Activated T-cell treated with anti-CD3 and anti-CD28 coated beads for 4 hours (primary cell): Measurements from ENCODE around the gene SPDYE2.
"Not testable (repeated sequence)": the region's sequence is repeated elsewhere in the genome, so short reads cannot be mapped to it uniquely, and the experiment has no call there.

Experiments
- DNase-seq: peaks from one replicate; pipeline ENCODE4 v3.0.0-alpha.2; 2020

Gene SPDYE2, protein sequence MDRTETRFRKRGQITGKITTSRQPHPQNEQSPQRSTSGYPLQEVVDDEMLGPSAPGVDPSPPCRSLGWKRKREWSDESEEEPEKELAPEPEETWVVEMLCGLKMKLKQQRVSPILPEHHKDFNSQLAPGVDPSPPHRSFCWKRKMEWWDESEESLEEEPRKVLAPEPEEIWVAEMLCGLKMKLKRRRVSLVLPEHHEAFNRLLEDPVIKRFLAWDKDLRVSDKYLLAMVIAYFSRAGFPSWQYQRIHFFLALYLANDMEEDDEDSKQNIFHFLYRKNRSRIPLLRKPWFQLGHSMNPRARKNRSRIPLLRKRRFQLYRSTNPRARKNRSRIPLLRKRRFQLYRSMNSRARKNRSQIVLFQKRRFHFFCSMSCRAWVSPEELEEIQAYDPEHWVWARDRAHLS

DNA sequence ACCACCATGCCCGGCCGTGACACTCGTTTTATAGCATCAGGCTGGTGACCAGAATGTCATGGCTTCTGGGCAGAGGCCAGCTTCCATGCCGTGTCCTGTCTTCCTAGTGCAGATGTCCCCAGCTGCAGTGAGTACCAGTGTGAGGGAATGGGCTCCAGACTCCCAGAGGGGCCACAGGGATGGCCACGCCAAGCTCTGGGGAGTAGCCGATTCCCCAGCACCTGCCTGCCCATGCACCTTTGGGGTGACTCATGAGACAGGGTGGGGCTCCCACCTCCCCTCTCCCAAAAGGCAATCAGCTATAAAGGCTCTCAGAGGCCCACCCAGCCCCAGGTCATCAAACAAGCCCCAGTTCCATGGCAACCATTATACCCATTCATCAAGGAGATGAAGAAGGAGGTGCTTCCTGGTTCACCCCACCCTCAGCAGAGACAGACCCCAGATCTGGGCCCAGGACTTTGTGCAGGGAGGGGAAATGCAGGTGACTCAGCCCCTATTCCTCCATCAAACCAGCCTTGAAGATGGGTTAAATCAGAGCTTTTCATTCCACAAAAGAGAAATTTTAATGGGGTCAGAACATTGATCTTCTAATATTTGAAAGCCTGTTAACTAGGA is at the start of gene SPDYE2:
TSS of gene SPDYE2 (plus strand) at position 419 of the 615 bp plus-strand sequence. CDS start 2,030 bp downstream, outside the sequence.
- DNase-seq: not testable (repeated sequence)

DNA sequence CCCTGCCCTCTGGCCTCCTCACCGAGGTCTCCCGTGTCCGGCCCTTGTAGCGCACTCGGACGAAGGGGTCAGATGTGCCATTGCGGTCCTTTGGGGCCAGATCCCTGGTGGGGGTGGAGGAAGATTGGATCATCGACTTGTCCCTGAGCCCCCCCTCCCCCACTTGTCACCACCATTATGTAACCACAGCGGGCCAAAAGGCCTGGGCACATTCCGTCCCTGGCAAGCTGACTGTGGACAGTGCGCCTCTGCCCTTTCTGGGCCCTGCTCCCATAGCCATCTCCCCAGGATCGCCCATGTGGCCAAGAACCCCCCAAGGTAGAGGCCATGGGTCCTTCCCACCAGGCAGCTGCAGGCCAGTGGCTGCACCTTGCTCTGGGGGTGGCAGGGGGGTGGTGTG is 47.9 kb upstream of the SPDYE2 start:
- DNase-seq: not testable (repeated sequence)

- DNase-seq: not testable (repeated sequence)
These were observed 45.5 kb upstream of the SPDYE2 start for GRCh38 chr7:102505298-102506185.

DNA sequence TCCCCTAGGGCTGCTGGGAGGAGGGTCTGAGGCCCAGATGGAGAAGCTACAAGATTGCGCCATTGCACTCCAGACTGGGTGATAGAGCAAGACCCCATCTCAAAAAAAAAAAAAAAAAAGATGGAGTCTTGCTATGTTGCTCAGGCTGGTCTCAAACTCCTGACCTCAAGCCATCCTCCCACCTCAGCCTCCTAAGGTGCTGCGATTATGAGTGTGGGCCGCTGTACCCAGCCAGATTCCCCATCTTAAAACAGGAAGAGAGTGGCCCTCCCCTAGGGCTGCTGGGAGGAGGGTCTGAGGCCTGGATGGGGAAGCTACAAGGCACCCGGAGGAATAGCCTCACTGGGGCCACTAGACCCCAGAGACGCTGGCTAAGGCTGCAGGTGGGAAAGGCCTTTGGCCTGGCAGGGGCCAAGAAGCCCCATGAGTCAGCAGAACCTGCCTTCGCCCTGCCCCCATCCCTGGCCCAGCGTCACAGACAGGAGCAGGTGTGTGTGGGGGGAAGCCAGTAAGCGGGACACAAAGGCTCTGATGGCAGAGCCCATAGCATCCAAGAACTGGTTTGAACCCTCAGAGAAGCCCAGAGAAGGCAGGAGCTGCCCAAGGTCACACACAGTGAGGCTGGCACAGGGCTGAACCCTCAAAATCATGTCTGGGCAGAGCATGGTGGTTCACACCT is 43.5 kb upstream of the SPDYE2 start:
- DNase-seq: not testable (repeated sequence)

DNA sequence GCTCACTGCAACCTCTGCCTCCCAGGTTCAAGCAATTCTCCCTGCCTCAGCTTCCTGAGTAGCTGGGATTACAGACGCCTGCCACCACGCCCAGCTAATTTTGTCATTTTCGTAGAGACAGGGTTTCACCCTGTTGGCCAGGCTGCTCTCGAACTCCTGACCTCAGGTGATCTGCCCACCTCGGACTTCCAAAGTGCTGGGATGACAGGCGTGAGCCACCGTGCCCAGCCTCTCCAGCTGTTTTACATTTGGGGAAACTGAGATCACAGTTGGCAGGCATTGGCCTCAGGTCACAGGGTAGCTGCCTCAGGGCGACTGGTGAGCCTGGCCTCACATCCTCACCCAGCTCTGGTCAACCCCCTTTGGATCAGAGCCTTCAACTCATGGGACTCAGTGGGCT is 40.5 kb upstream of the SPDYE2 start:
- not testable (repeated sequence) for DNase-seq

DNA sequence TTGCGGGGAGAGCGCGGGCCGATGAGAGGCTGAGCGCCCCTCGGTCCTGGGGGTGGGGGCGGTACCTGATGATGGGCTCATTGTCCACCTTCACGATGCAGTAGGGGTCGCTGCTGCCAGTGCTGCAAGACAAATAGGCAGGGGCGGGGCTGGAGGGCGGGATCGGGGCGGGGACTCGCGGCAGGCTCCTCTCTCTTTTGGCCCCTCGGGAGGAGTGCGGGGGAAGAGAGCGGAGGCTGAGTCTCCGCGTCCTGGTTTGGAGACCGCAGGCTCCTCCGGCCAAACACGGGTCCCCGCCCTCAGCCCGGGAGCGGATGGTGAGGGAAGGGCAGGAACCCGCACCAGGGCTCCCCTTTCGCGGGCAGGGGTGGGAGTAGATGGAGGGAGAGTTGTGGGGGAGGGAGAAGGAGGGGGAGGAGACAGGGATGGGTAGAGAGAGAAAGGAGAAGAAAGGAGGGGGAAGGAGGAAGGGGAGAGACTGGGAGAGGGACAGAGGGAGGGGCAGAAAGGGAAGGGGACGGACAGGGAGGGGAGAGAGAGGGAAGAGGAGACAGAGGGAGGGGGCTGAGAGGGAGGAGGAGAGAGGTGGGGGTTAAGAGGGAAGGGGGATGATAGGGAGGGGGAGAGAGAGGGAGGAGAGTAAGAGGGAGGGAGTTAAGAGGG is 39.0 kb upstream of the SPDYE2 start:
- not testable (repeated sequence) for DNase-seq

GRCh38 chr7:102512642-102513221 is 38.3 kb upstream of the SPDYE2 start:
- DNase-seq: not testable (repeated sequence)

GRCh38 chr7:102514881-102515721 is 35.9 kb upstream of the SPDYE2 start:
- DNase-seq: not testable (repeated sequence)

DNA sequence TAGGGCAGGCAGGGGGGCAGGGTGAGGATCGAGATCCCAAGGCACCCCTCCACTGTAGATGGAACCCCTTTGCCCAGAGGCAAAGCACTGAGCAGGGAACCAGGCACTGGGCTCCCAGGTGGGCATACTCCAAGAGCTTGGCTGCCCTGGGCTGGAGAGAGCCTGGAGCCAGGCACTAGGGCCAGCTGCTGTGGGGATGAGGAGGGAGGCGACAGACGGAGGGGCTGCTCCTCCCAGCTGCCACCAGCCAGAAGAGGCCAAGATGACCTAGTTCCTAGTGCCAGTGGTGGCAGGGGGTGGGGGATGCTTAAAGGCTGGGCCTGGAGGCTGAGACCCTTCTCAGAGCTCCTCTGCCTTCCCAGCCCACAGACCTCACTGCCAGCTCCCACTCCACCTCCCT is 35.1 kb upstream of the SPDYE2 start:
- DNase-seq: not testable (repeated sequence)

- not testable (repeated sequence) for DNase-seq
These were observed 34.1 kb upstream of the SPDYE2 start for GRCh38 chr7:102516951-102517350.

GRCh38 chr7:102517550-102518147 is 33.4 kb upstream of the SPDYE2 start, which contains the start of gene RASA4B:
Gene RASA4B, minus strand, starts transcription at chr7:102517777. Its CDS starts 67 bp downstream, at chr7:102517710.
- DNase-seq: not testable (repeated sequence)

GRCh38 chr7:102520797-102521196 is 30.2 kb upstream of the SPDYE2 start:
- DNase-seq: not testable (repeated sequence)

- not testable (repeated sequence) for DNase-seq
These were observed 26.2 kb upstream of the SPDYE2 start for GRCh38 chr7:102524803-102525202.

DNA sequence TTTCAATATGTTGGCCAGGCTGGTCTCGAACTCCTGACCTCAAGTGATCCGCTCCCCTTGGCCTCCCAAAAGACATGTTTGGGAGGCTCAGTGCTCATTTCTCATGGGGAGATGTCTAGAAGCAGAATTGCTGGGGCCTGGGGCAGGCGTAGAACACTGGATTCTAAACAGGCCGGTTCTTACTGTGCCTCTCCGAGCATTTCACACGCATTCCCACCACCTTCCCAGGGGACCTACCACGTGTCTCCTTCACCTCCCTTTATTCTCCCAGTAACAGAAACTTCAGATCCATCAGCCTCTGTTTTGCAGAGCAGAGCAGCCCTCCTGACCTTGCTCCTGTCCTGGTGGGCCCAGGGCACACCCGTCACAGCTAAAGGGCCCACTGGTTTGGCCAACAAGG is 23.8 kb upstream of the SPDYE2 start:
- not testable (repeated sequence) for DNase-seq

DNA sequence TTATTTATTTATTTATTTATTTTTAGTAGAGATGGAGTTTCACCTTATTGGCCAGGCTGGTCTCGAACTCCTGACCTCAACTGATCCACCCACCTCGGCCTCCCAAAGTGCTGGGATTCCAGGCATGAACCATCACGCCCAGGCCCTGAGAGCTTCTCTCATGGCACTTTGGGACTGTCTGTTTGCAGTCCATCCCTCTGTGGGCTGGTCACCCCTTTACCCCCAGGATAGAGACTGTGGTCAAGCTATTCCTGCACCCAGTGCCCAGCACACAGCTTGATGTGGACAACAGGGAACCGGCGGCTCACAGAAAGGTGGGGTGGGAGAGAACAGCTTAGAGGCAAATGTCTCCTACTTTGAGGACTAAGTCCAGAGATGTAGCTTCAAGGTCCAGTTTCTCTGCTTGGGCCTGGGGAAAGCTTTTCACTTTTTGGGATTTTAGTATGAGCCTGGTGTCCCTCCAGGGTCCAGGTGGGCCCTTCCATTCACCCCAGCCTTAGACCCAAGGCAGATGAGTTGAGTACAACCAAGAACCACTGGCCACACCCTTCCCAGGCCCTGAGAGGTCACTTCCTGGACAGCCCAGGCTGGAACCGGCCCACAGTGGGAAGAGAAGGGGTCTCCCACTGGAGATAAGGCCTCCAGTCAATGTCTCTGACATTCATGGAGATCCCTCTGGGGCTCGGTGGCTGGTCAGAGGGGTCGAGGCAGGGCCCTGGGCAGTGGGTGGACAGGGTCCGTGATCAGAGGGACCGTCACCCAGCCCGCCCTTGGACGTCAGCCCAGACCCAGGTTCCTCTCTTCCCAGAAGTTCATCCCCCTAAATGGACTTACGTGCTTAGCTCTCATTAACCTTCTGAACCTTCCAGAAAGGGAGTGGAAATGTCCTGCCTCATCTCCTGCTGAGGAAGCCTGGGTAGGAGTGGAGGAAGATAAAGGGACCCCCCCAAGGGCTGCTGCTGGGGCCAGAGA is 22.9 kb upstream of the SPDYE2 start:
- not testable (repeated sequence) for DNase-seq

DNA sequence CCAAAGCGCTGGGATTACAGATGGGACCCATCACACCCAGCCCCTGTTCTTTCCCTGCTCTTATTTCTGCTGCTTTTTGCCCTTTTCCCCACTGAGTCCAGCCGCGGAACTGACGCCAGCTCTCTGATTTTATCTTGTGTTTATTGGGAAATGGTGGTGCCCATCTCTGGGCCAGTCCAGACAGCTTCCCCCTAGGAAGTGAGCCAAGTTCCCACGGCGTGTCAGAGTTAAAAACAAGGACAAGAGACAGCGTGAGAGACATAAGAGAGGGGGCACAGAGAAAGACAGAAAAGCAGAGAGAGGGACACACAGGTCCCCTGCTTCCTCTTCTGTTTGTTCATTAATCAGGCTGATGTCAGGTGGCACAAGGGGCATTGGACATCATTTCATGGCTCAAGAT is 19.4 kb upstream of the SPDYE2 start:
- DNase-seq: not testable (repeated sequence)

DNA sequence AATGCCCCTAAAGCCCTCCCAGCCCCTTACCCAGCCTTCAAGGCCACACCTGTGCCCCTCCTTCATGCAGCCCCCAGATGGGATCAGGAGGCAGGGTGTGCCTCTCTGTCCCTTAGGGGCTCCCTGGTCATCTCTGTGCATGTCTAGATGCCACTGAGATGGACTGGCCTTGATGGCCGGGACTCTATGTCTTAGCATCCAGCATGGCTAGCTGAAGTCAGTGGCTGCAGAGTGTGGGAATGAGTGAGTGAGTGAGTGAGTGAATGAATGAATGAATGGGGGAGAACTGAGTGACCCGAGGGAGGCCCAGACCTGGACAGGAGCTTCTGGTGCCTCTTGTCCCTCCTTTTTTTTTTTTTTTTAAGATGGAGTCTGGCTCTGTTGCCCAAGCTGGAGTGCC is 18.9 kb upstream of the SPDYE2 start:
- not testable (repeated sequence) for DNase-seq

DNA sequence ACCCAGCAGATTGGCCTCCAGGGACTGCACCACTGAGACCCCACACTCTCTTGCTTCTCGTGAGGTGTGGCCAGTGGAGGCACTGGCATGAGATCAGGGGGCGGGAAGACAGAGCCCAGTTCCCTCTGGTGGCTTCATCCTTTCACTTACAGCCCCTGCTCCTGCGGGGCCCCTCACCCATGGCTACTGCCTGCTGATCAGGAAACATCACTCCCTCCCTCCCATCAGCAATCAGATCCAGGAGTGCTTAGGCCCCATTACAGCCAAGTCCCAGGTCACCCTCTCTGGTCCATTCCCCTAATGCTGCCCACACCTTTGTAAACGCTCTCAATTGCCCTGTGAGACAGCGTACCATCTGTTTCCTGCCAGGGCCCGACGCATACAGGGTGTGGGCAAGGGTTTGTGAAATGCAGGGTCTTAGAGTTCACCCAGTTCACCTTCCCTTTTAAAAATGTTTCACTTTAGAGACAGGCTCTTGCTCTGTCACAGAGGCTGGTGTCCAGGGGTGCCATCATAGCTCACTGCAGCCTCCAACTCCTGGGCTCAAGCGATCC is 15.9 kb upstream of the SPDYE2 start:
- not testable (repeated sequence) for DNase-seq
